Neural cell (in vitro differentiated cells): ENCODE data around the gene SLC38A3. TPM values are rescaled to one million over a fixed set of nuclear protein-coding genes. Genes with fewer than 3 reads are reported as not detected.

Experiments
- H2AFZ ChIP-seq: fragments of 200-600, 300-800 bp; sonication (generic), shearing (Covaris generic); 2 replicates; pipeline ENCODE4 v1.6.0; 2014; ENCODE audit warnings: low read depth, mild to moderate bottlenecking, antibody characterized with exemption, low read length, moderate library complexity
- H3F3A ChIP-seq: fragments of 200-600 bp; shearing (Covaris generic); 2 replicates; pipeline ENCODE4 v1.6.1; 2016; ENCODE audit warnings: mild to moderate bottlenecking, moderate library complexity, mixed read lengths, antibody characterized with exemption, low read length; ENCODE audit not compliant: insufficient read depth, poor library complexity, severe bottlenecking
- H3K27ac ChIP-seq: fragments of 200-600, 300-800 bp; sonication (generic), shearing (Covaris generic); 2 replicates; pipeline ENCODE4 v1.5.1; 2014; ENCODE audit warnings: mild to moderate bottlenecking, low read length, moderate library complexity
- H3K27me3 ChIP-seq: fragments of 300-800, 200-600 bp; sonication (generic), shearing (Covaris generic); 2 replicates; pipeline ENCODE4 v1.6.0; 2014; ENCODE audit warnings: mild to moderate bottlenecking, low read depth, low read length, moderate library complexity; ENCODE audit not compliant: insufficient read depth
- H3K36me3 ChIP-seq: fragments of 300-800, 200-600 bp; sonication (generic), shearing (Covaris generic); 2 replicates; pipeline ENCODE4 v1.5.1; 2014; ENCODE audit warnings: mild to moderate bottlenecking, antibody characterized with exemption, low read length, moderate library complexity; ENCODE audit not compliant: insufficient read depth
- H3K4me2 ChIP-seq: fragments of 300-800, 200-600 bp; sonication (generic), shearing (Covaris generic); 2 replicates; pipeline ENCODE4 v1.6.0; 2014; ENCODE audit warnings: mild to moderate bottlenecking, low read length
- H3K4me3 ChIP-seq: fragments of 300-800, 200-600 bp; sonication (generic), shearing (Covaris generic); 2 replicates; pipeline ENCODE4 v1.5.1; 2014; ENCODE audit warnings: mild to moderate bottlenecking, low read length, moderate library complexity
- H3K79me2 ChIP-seq: fragments of 200-600 bp; shearing (Covaris generic); replicated peaks from 2 replicates; pipeline ENCODE4 v1.6.0; 2014; ENCODE audit warnings: mild to moderate bottlenecking, low read length, moderate library complexity; ENCODE audit not compliant: insufficient read depth
- H3K9ac ChIP-seq: fragments of 300-800, 200-600 bp; sonication (generic), shearing (Covaris generic); 2 replicates; pipeline ENCODE4 v1.6.1; 2016; ENCODE audit warnings: mild to moderate bottlenecking, low read length, mixed read lengths
- H3K9me2 ChIP-seq: fragments of 200-600 bp; shearing (Covaris generic); 2 replicates; pipeline ENCODE4 v1.6.1; 2016; ENCODE audit warnings: mild to moderate bottlenecking, low read length, mixed read lengths; ENCODE audit not compliant: insufficient read depth
- H3K9me3 ChIP-seq: fragments of 200-600, 300-800 bp; sonication (generic), shearing (Covaris generic); 2 replicates; pipeline ENCODE4 v1.6.1; 2016; ENCODE audit warnings: mild to moderate bottlenecking, mixed run types, low read length, moderate library complexity, mixed read lengths
- H4K20me1 ChIP-seq: fragments of 200-600 bp; shearing (Covaris generic); 2 replicates; pipeline ENCODE4 v1.6.1; 2016; ENCODE audit warnings: mild to moderate bottlenecking, mixed run types; ENCODE audit not compliant: insufficient read depth
- CTCF ChIP-seq: fragments of 450-650 bp; IDR thresholded peaks from 2 replicates; pipeline ENCODE4 v1.5.1; 2014; ENCODE audit warnings: antibody characterized with exemption, mild to moderate bottlenecking, moderate library complexity; ENCODE audit not compliant: poor library complexity, severe bottlenecking
- EP300 ChIP-seq: fragments of 450-650 bp; conservative IDR thresholded peaks from 2 replicates; pipeline ENCODE4 v1.6.1; 2014; ENCODE audit warnings: antibody characterized with exemption, mild to moderate bottlenecking, moderate library complexity; ENCODE audit not compliant: poor library complexity, severe bottlenecking
- EZH2 ChIP-seq: fragments of 200-600, 300-800 bp; shearing (Covaris generic), sonication (generic); IDR thresholded peaks from 2 replicates; pipeline ENCODE4 v1.6.1; 2014; ENCODE audit warnings: antibody characterized with exemption, low read length, borderline replicate concordance, mild to moderate bottlenecking; ENCODE audit not compliant: insufficient read depth, poor library complexity, severe bottlenecking
- MXI1 ChIP-seq: fragments of 450-650 bp; conservative IDR thresholded peaks from 2 replicates; pipeline ENCODE4 v1.6.1; 2014; ENCODE audit warnings: antibody characterized with exemption, mild to moderate bottlenecking; ENCODE audit not compliant: poor library complexity, severe bottlenecking
- POLR2AphosphoS5 ChIP-seq: IDR thresholded peaks from 2 replicates; pipeline ENCODE4 v1.6.1; 2012
- RAD21 ChIP-seq: fragments of 450-650 bp; conservative IDR thresholded peaks from 2 replicates; pipeline ENCODE4 v1.6.1; 2014; ENCODE audit warnings: antibody characterized with exemption, mild to moderate bottlenecking, moderate library complexity
- REST ChIP-seq: IDR thresholded peaks from 2 replicates; pipeline ENCODE4 v1.6.1; 2012; ENCODE audit warnings: borderline replicate concordance
- SMC3 ChIP-seq: fragments of 450-650 bp; conservative IDR thresholded peaks from 2 replicates; pipeline ENCODE4 v1.6.1; 2014; ENCODE audit warnings: antibody characterized with exemption, mild to moderate bottlenecking, moderate library complexity; ENCODE audit not compliant: poor library complexity
- TAF1 ChIP-seq: IDR thresholded peaks from 2 replicates; pipeline ENCODE4 v1.6.1; 2012; ENCODE audit warnings: low read depth
- polyA plus RNA-seq: library from polyadenylated mRNA; depleted of rRNA; stranded (reverse); fragments of >200 nt; gene quantifications from 2 replicates; pipeline ENCODE4 v1.2.3, GENCODE V29; 2014

Gene SLC38A3
- polyA plus RNA-seq, 1 donor from 2014 or later, result not detected

- no peaks in the 10 kb centered on the region for H3K9me2 ChIP-seq
- H3K4me3 ChIP-seq, result no peak overlapping the region
- no peak overlapping the region for H2AFZ ChIP-seq
- H3K9me3 ChIP-seq, result no peaks in the 10 kb centered on the region
- H4K20me1 ChIP-seq, result no peaks in the 10 kb centered on the region
- H3K27me3 ChIP-seq, result no peaks in the 10 kb centered on the region
- H3K79me2 ChIP-seq, result no peaks in the 10 kb centered on the region
- no peaks in the 10 kb centered on the region for H3K36me3 ChIP-seq
- no peaks in the 10 kb centered on the region for H3F3A ChIP-seq
- no peak overlapping the region for H3K27ac ChIP-seq
- no peak overlapping the region for H3K4me2 ChIP-seq
- no peak overlapping the region for H3K9ac ChIP-seq
- no peak for TF ChIP-seq TAF1
- no peak for TF ChIP-seq POLR2AphosphoS5
- TF ChIP-seq CTCF, result no peak
- TF ChIP-seq EP300, result no peak
- TF ChIP-seq REST, result no peak
- no peak for TF ChIP-seq EZH2
- no peak for TF ChIP-seq MXI1
- TF ChIP-seq SMC3, result no peak
- TF ChIP-seq RAD21, result no peak
These were observed 25.4 kb upstream of the SLC38A3 start for GRCh38 chr3:50179710-50180109.

- H3F3A ChIP-seq, result no peaks in the 10 kb centered on the region
- no peaks in the 10 kb centered on the region for H3K9me2 ChIP-seq
- no peaks in the 10 kb centered on the region for H3K27me3 ChIP-seq
- no peaks in the 10 kb centered on the region for H3K9me3 ChIP-seq
- no peak overlapping the region for H3K9ac ChIP-seq
- no peaks in the 10 kb centered on the region for H3K79me2 ChIP-seq
- H3K4me3 ChIP-seq, result no peak overlapping the region
- TF ChIP-seq MXI1, result no peak
- TF ChIP-seq POLR2AphosphoS5, result no peak
- no peak for TF ChIP-seq CTCF
- TF ChIP-seq REST, result no peak
- no peak for TF ChIP-seq SMC3
- no peak for TF ChIP-seq EZH2
- TF ChIP-seq TAF1, result no peak
- TF ChIP-seq EP300, result no peak
- no peak for TF ChIP-seq RAD21
- peaks cover 6% of the 10 kb centered on the region for H3K36me3 ChIP-seq
- no peak overlapping the region for H3K4me2 ChIP-seq
- H2AFZ ChIP-seq, result no peak overlapping the region
- no peaks in the 10 kb centered on the region for H4K20me1 ChIP-seq
- no peak overlapping the region for H3K27ac ChIP-seq
These were observed 23.1 kb upstream of the SLC38A3 start for GRCh38 chr3:50181985-50182384.
